GM04504 (cell line): ENCODE results near the gene PLSCR3.

ENCODE experiments used
- DNase-seq: peaks from one replicate; pipeline ENCODE4 v3.0.0-alpha.2; 2012; ENCODE audit warnings: low read depth

Gene PLSCR3

DNA sequence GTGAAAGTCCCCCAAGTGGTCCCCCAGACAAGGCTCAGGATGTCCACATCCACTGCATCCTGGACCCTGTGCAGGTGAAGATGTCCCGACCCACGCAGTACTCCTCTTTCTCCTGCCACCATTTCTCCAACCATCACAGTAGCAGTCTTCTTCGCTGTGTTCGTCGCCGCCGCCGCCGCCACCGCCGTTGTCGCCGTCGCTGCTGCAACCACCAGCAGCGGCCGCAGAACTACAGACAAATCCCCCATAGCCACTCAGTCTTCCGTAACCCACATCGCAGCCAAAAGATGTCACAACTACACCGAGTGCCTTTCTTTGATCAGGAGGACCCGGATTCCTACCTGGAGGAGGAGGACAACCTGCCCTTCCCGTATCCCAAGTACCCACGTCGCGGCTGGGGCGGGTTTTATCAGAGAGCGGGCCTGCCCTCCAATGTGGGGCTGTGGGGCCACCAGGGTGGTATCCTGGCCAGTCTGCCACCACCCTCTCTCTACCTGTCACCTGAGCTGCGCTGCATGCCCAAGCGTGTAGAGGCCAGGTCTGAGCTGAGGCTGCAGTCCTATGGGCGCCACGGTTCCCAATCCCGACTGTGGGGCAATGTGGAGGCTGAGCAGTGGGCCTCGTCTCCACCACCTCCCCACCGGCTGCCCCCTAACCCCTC, 32.0 kb upstream of the PLSCR3 start:
- no peak for DNase-seq

DNA sequence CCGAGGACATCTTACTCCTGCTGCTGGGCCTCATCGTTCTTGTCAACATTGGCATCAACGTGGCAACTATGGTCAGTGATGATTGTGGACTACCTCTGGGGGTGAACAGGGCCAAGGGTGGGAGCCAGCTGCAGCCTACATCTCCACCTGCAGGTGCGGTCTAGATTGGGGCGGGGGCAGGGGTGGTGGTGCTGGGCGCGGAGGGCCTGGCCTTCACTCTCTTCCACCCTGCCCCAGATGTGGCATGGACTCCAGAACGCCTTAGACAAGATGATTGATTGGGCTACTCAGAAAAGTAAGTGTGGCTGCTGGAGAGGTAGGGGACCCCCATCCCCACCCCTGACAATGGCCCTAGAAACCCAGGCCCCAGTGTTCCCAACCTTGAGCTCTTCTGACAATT, 31.4 kb upstream of the PLSCR3 start:
- no peak for DNase-seq

DNA sequence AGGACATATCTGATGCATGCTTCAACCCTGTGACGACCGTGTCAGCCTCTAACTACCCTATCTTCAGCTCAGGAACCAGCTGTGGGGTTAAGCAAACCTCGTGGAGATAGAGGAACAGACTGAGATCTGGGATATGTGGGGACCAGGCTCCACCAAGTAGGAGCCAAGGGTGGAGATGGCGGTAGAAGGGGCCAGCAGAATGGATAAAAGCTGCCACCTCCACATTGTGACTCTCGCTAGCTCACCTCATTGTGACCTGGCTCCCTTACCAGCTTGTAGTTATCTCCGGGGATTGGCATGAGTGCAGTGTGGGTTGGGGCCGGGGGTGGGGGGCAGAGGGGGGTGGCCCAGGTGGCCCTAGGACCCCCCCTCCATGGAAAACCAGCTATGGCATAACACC, 31.0 kb upstream of the PLSCR3 start, which contains the start of gene SPEM2:
TSS of gene SPEM2 (plus strand) at position 301 of the 400 bp plus-strand sequence. CDS start at position 374, 73 bp downstream.
- no peak for DNase-seq

DNA sequence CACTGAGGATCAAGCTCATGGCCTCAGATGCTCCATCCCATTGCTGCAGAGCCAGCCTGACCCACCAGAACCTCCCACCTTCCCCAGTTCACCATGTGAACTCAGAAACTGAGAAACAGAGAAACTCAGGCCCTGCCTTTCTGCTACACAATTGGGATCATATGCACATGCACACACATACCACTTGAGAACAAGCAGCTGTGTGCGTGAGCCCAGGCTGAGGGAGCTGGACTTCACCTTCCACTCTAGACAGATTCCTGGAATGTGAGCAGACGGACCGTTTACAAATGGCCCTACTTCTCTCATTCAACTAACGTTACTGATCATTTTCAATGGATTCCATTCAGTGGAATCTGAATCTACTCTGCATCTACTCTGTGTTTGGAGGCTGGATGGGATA, 29.4 kb upstream of the PLSCR3 start:
- DNase-seq, result no peak

DNA sequence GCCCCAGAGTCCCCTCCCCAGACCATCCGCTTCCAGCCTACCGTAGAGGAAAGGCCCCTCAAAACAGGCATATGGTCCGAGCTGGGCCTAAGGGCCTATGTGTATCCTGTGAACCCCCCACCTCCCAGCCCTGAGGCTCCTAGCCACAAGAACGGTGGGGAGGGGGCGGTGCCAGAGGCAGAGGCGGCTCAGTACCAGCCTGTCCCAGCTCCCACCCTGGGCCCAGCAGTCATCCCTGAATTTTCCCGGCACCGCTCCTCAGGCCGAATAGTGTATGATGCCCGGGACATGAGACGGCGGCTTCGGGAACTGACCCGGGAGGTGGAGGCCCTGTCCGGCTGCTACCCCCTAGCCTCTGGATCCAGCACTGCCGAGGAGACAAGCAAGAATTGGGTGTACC, 26.9 kb upstream of the PLSCR3 start:
- DNase-seq, result no peak

DNA sequence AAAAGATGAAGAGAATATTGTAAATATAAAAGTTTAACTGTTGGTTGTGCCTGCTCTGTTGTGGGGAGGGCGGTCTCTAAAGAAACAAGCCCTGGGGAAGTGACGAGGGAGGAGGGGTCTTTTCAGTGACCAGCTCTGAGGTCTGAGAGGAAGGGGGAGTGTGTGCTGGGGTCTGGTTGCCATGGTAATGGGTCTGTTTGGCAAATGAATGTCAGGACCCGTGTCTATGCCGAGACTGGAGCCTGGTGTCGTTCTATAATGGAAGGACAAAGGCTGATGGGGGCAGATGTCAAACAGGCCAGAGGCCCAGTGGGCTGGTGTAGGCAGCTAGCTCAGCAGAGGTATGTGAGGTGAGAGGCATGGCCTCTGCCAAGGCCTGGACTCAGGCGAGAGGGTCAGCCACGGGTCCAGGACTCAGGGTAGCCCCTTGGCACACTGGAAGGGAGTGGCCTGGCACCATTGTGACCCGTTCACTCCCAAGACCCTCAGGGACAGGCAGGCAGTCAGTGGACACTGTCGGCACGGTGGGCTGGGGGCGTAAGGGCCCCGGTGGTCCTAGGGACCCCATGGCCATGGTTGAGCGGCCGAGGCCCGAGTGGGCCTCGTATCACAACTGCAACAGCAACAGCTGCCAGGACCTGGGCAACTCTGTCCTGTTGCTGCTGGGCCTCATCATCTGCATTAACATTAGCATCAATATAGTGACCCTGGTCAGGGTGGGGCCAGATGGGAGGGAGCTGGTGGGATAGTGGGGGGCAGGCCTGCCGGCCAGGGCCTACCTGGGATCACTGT, 25.7 kb upstream of the PLSCR3 start, which contains the start of gene SPEM1:
TSS of gene SPEM1 (plus strand) at position 506 of the 792 bp plus-strand sequence. CDS start at position 567, 61 bp downstream.
- no peak for DNase-seq

DNA sequence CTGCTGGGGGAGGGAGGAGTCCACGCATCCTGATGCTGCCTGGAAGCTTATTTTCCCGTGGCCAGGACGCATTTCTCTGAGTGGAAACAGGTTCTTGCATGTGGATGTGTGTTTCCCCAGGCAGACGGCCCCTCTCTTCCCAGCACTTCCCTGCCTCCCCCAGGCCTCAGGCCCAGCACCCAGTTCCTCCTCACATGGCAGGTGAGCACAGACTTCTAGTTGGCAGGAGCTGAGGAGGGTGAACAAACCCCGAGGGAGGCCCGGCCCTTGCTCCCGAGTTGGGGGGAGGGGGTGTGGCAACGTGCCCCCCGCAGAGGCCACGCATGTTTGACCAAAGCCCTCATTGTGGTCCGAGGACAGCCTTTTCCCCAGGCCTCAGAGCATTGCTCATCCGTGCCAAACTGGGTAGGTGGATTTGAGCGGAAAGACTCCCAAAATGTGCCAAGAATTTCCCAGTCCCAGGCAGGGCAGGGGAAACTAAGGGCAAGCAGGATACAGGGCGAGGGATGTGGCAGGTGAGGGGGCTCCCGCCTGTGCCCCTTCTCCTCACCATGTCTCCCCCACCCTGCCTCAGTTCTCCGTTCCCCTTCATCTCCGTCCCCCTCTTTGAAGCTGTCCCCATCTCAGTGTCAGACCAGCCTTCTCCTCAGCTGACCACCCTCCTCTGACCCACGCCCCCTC, 24.3 kb upstream of the PLSCR3 start:
- DNase-seq, result no peak

DNA sequence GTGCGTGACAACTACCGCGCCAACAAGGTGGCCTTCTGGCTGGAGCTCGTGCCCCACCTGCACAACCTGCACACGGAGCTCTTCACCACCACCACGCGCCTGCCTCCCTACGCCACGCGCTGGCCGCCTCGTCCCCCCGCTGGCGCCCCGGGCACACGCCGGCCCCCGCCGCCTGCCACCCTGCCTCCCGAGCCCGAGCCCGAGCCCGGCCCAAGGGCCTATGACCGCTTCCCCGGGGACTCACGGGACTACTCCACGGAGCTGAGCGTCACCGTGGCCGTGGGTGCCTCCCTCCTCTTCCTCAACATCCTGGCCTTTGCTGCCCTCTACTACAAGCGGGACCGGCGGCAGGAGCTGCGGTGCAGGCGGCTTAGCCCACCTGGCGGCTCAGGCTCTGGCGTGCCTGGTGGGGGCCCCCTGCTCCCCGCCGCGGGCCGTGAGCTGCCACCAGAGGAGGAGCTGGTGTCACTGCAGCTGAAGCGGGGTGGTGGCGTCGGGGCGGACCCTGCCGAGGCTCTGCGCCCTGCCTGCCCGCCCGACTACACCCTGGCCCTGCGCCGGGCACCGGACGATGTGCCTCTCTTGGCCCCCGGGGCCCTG, 22.8 kb upstream of the PLSCR3 start:
- no peak for DNase-seq

DNA sequence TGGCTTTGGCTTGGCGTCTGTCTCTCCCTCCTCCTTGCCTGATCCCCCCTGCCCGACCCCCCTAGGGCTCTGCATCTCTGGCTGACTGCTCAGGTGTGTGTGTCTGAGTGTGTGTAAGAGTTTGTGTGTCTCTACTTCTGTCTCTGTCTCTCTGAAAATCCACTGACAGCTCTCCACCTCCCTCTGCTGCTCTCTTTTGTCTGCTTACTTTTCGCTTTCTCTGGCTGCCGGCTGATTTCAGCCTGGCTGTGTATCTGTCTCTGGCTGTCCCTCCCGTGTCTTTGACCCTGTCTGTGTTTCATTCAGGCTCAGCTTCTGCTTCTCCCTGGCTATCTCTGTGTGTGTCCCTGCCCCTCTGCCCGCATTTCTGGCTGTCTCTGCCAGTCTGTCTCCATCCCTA, 22.0 kb upstream of the PLSCR3 start:
- no peak for DNase-seq

DNA sequence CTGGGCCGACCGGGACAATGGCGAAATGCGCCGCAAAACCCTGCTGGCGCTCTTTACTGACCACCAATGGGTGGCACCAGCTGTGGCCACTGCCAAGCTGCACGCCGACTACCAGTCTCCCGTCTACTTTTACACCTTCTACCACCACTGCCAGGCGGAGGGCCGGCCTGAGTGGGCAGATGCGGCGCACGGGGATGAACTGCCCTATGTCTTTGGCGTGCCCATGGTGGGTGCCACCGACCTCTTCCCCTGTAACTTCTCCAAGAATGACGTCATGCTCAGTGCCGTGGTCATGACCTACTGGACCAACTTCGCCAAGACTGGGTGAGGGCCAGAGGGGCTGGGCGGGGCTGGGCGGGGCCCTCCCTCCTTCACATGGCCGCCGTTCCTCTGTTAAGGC, 21.5 kb upstream of the PLSCR3 start:
- DNase-seq, result no peak

DNA sequence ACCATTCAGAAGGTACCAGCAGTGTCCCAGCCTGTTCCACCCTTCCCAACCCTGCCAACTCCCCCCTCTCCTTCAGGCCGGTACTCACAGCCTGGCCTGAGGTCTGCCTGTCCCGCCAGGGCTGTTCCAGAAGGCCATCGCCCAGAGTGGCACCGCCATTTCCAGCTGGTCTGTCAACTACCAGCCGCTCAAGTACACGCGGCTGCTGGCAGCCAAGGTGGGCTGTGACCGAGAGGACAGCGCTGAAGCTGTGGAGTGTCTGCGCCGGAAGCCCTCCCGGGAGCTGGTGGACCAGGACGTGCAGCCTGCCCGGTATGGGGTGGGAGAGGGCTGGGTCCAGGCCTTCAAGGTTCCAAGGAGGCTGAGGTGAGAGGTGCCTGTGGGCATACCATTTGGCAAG, 20.5 kb upstream of the PLSCR3 start:
- DNase-seq, result no peak

DNA sequence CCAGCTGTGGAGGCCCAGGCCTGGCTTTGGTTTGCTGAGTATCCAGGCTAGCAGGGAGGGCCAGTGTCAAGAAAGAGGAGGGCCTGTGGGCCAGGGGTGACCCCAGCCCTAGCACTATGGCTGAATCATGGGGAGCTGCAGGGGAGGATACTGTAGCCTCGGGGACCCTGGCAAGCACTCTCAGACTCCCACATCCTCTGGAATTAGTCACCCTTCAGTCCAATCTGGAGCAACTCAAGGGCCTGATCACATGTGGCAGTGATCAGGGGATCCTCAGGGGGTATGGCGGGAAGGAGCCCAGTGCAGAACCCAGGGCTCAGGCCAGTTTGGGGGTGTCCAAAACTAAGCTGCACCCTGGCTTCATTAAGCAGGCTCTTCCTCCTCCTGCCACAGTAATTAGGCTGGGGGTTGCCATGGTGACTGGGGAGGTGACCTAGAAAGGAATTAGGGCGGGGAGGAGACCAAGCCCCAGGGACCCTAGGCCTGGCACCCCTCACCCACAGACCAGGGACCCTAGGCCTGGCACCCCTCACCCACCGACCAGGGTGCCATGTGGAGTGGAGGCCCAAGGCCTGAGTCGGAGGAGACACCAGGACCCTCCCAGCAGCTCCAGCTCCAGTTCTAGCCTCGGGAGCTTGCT, 19.1 kb upstream of the PLSCR3 start:
- DNase-seq, result no peak

DNA sequence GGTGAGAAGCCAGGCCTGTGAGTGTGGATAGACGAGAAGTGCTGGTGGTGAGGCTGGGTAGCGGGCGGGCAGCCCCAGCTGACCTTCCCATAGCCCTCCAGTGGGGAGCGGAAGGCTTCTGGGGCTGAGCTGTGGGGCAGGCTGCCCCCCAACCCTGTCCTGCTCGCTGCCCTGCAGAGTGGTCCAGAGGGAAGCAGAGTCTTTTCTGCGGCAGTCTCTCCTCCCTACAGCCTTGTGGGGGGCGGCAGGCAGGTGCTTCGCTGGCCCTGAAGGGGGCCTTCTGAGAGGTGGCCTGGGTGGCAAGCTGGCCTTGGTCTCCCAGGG, 17.1 kb upstream of the PLSCR3 start:
- no peak for DNase-seq

DNA sequence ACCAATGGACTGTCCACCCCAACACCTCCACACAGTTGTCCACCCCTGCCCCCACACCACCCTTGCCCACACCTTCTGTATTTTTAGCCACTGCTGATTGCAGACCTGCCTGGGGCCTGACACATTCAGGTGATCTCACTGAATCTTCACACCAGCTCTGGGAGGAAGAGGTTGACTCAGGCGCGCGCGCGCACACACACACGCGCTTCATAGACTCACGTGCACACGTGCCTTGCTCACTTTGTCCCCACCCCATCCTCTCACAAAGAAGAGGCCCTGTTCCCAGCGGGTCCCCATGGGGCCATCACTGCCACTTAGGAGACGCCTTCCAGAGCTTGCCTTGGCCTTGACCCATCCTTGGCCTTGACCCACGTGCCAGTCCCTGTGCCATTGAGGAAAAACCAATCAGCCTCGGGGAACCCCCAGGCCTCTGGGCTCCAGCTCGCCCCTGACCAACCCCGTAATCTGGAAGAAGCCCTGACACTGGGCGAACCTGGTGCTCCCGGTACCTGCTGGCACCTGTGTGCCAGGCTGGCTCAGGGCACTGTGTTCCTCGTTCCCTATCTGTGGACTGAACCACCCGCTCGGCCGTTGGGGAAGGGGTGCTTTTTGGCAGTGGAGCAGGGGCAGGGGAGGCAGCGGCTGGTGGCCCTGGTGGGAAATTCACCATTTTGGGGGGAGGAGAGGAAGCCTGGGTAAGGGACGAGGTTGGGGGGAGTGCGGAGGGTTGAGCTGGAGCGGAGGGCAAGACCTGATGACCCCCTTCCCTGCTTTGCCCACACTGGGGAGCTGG, 16.5 kb upstream of the PLSCR3 start:
- no peak for DNase-seq

DNA sequence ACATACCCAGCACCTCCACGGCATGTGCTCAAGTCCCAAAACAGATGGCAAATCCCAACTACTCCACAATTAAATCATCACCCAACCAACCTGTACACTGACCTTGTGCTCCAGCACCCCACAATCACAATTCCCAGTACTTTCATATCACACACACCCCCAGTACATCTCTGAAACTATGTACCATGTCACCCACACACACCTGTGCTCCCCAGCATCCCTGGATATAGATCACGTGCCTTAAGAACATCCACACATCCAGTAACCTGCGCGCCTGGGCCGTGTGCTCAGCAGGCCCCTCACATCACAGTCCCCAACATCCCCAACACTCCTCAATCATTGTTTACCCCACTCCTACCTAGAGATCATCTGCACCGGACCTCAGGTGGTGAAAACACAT, 15.4 kb upstream of the PLSCR3 start:
- DNase-seq, result no peak

DNA sequence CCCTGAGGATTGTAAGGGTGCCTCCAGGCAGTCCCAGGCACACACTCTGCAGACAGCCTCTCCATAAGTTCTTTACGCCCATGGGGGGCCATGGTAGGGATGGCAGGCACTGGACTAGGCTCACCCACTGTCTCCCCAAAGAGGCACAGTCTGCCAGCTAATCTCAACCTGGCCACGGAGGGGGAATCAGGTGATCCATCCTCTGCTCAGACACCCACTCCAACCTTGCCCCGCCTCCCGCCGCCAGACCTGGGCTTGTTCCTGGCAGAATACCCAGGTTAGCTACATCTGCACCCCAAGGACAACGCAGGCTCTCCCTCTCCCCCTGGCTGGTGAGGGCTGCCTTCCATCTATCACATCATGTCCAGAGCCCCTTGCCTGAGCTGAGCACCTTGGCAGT, 14.5 kb upstream of the PLSCR3 start:
- DNase-seq, result no peak

DNA sequence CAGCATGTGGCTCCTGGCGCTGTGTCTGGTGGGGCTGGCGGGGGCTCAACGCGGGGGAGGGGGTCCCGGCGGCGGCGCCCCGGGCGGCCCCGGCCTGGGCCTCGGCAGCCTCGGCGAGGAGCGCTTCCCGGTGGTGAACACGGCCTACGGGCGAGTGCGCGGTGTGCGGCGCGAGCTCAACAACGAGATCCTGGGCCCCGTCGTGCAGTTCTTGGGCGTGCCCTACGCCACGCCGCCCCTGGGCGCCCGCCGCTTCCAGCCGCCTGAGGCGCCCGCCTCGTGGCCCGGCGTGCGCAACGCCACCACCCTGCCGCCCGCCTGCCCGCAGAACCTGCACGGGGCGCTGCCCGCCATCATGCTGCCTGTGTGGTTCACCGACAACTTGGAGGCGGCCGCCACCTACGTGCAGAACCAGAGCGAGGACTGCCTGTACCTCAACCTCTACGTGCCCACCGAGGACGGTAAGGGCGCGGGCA, 14.0 kb upstream of the PLSCR3 start:
- DNase-seq, result no peak

DNA sequence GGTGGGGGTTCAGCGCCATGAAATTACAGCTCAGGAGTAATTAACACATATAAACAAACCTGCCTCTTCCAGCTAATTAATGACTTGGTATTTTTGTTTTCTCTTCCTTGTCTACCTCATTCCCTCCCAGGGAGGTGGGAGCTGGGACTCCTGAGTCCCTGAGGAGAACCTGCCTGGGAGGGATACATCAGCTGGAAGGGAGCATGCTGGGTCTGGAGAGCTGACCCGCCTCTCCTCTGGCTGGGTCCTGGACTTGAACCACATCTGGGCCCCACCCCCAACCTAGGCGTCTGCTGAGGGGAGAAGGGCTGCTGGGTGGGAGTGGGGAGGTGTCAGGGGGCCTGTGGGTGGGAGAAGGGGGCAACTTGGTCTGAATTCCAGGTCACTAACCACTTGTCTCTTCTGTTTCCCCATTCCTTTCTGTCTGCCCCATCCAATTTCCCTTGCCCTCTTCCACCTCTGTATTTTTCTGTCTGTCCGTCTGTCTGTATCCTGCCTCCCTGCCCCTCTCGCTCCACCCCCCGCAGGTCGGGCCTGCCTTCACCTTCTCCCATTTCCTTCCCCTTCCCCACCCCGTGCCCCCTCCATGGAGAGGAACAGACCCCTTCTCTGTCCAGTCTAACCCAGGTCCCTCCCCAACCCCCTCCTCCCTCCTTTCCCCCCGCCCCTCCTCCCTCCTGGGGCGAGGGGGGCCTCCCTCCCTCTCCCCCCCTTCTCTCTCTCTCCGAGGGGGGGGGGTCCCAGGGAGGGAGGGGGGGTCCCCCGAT, 13.3 kb upstream of the PLSCR3 start, which contains the start of gene NLGN2:
TSS of gene NLGN2 (plus strand) at position 361 of the 767 bp plus-strand sequence. CDS start 411 bp downstream, outside the sequence.
- DNase-seq, result no peak

DNA sequence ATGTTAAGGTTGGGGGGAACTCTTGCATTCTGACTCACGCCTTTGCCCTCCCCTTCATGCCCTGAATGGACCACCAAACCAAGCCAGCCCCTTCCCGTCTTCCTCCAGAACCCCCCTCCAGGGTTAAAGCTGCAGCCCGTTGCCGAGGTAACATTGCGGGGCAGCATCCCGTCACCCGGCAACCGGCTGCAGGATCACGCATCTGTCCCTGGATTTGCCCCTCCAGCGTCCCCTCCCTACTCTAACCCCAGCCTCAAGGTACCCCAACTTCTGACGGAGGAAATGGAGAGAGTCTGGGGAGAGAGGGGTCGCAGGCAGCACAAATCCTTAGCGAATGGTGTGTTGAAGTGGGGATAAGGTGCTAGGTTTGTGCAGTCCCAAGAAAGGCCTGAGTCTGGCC, 12.8 kb upstream of the PLSCR3 start:
- no peak for DNase-seq

DNA sequence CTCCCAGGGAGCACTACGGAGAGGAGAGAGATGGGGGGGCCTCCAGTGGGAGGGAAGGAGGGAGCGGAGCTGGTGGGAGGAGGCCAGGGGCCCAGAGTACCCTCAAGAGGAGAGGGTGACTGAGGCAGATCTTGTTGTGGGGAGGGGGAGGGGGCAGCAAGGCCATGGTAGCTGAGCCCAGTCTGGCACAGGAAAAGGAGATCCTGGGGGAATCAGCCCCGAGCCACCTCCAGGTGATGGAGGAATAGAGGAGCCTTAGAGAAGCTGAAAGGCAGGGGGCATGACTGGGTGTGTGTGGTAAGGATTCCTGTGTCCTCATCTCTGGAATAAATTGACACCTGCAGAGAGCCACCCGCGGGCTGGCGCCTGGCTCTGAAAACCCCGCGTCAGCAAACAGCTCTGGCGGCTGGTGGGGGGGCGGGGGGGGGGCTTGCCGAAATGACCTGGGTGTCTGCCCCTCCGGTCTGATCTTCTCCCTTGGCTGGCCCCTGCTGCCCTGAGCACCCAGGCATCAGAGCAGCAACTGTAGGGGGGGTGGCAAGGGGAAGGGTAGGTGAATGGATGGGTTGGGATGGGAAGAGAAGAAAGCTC, 12.0 kb upstream of the PLSCR3 start:
- no peak for DNase-seq
